ENCODE results near the gene PBX1.

Gene PBX1

GRCh38 chr1:164673584-164674214, 114.7 kb downstream of the PBX1 start:
- peaks cover 13 to 24% of the 10 kb centered on the region in 2 donors for H3K4me1 ChIP-seq (ENCODE audit: control insufficient read depth in 2 of 2, insufficient read depth in 1 of 2, low read depth in 1 of 2, low read length in 2 of 2)
- no peak overlapping the region for H4K91ac ChIP-seq (ENCODE audit: low read depth, low read length, poor library complexity)
- H2BK15ac ChIP-seq (ENCODE audit: low read length) = no peak overlapping the region
- H3K79me1 ChIP-seq (ENCODE audit: low read depth, low read length) = no peaks in the 10 kb centered on the region
- H2BK5ac ChIP-seq (ENCODE audit: low read length) = no peak overlapping the region
- no peak overlapping the region for H2BK120ac ChIP-seq (ENCODE audit: low read depth, low read length)
- H3K36me3 ChIP-seq (replicated peaks in 1 of 2; ENCODE audit: control insufficient read depth in 2 of 2, insufficient read depth in 2 of 2, low read length in 2 of 2) = peaks cover 2 to 4% of the 10 kb centered on the region in 2 donors
- no peak overlapping the region for H3K4ac ChIP-seq (ENCODE audit: low read length)
- no peak overlapping the region for H4K8ac ChIP-seq (ENCODE audit: low read depth, low read length)
- no peak overlapping the region for H3K27ac ChIP-seq (replicated peaks; ENCODE audit: low read length)
- H3K18ac ChIP-seq (ENCODE audit: low read length) = no peak overlapping the region
- H3K9me3 ChIP-seq (replicated peaks in 1 of 2; ENCODE audit: control insufficient read depth in 2 of 2, insufficient read depth in 1 of 2, low read depth in 1 of 2, low read length in 2 of 2) = no peaks in the 10 kb centered on the region
- H3K14ac ChIP-seq (ENCODE audit: low read length) = no peak overlapping the region
- no peak overlapping the region for H2AFZ ChIP-seq (ENCODE audit: low read length)
- no peak for DNase-seq (ENCODE audit: low spot score)
- H2BK12ac ChIP-seq (ENCODE audit: low read length) = no peak overlapping the region
- no peak overlapping the region for H3K4me2 ChIP-seq (ENCODE audit: insufficient read depth, low read length, poor library complexity, severe bottlenecking)
- H3K27me3 ChIP-seq (ENCODE audit: control insufficient read depth in 3 of 3, insufficient read depth in 3 of 3, low read depth in 1 of 3, low read length in 3 of 3) = no peaks in the 10 kb centered on the region
- H3K23ac ChIP-seq (ENCODE audit: low read depth, low read length, poor library complexity) = no peak overlapping the region
- H3K4me3 ChIP-seq (ENCODE audit: low read length in 2 of 2) = no peak overlapping the region
- H3K9ac ChIP-seq (ENCODE audit: low read depth, low read length, poor library complexity) = no peak overlapping the region
- no CpG with 5 or more reads among the region's 14 CpGs for WGBS, 2 donors (ENCODE audit: extremely low coverage in 2 of 2, insufficient read length in 2 of 2, insufficient replicate concordance in 1 of 2)
- no peak overlapping the region for H2AK5ac ChIP-seq (ENCODE audit: low read depth, low read length)

- Histone ChIP-seq H2AFZ (ENCODE audit: low read length) (no peak overlapping the region), H3K14ac (ENCODE audit: low read length) (no peak overlapping the region), H3K18ac (ENCODE audit: low read length) (no peak overlapping the region), H4K91ac (ENCODE audit: low read depth, low read length, poor library complexity) (no peak overlapping the region), H3K27ac (replicated peaks; ENCODE audit: low read length) (no peak overlapping the region), H3K4me2 (ENCODE audit: insufficient read depth, low read length, poor library complexity, severe bottlenecking) (no peak overlapping the region), H3K36me3 (replicated peaks in 1 of 2; ENCODE audit: control insufficient read depth in 2 of 2, insufficient read depth in 2 of 2, low read length in 2 of 2) (peaks cover 4 to 14% of the 10 kb centered on the region in 2 donors), H4K8ac (ENCODE audit: low read depth, low read length) (no peak overlapping the region), H2AK5ac (ENCODE audit: low read depth, low read length) (no peak overlapping the region), H3K4me1 (ENCODE audit: control insufficient read depth in 2 of 2, insufficient read depth in 1 of 2, low read depth in 1 of 2, low read length in 2 of 2) (peaks cover 10 to 21% of the 10 kb centered on the region in 2 donors), H3K27me3 (ENCODE audit: control insufficient read depth in 3 of 3, insufficient read depth in 3 of 3, low read depth in 1 of 3, low read length in 3 of 3) (no peaks in the 10 kb centered on the region), H3K9me3 (replicated peaks in 1 of 2; ENCODE audit: control insufficient read depth in 2 of 2, insufficient read depth in 1 of 2, low read depth in 1 of 2, low read length in 2 of 2) (no peaks in the 10 kb centered on the region), H2BK15ac (ENCODE audit: low read length) (no peak overlapping the region), H2BK120ac (ENCODE audit: low read depth, low read length) (no peak overlapping the region), H2BK12ac (ENCODE audit: low read length) (no peak overlapping the region), H2BK5ac (ENCODE audit: low read length) (no peak overlapping the region), H3K23ac (ENCODE audit: low read depth, low read length, poor library complexity) (no peak overlapping the region), H3K9ac (ENCODE audit: low read depth, low read length, poor library complexity) (no peak overlapping the region), H3K4me3 (ENCODE audit: low read length in 2 of 2) (no peak overlapping the region), H3K79me1 (ENCODE audit: low read depth, low read length) (no peaks in the 10 kb centered on the region), H3K4ac (ENCODE audit: low read length) (no peak overlapping the region)
- WGBS, 2 donors (ENCODE audit: extremely low coverage in 2 of 2, insufficient read length in 2 of 2, insufficient replicate concordance in 1 of 2) = no CpG with 5 or more reads among the region's 4 CpGs
- no peak for DNase-seq (ENCODE audit: low spot score)
Measured at GRCh38 chr1:164675342-164675904, 116.4 kb downstream of the PBX1 start.

GRCh38 chr1:164678136-164678700, 119.2 kb downstream of the PBX1 start:
- Histone ChIP-seq H2BK15ac (ENCODE audit: low read length) (no peak overlapping the region), H3K18ac (ENCODE audit: low read length) (no peak overlapping the region), H2BK5ac (ENCODE audit: low read length) (no peak overlapping the region), H2BK120ac (ENCODE audit: low read depth, low read length) (no peak overlapping the region), H2AFZ (ENCODE audit: low read length) (no peak overlapping the region), H2BK12ac (ENCODE audit: low read length) (no peak overlapping the region), H3K4me1 (ENCODE audit: control insufficient read depth in 2 of 2, insufficient read depth in 1 of 2, low read depth in 1 of 2, low read length in 2 of 2) (no peaks in the 10 kb centered on the region), H3K27ac (replicated peaks; ENCODE audit: low read length) (no peak overlapping the region), H3K9ac (ENCODE audit: low read depth, low read length, poor library complexity) (no peak overlapping the region), H2AK5ac (ENCODE audit: low read depth, low read length) (no peak overlapping the region), H3K4me3 (ENCODE audit: low read length in 2 of 2) (no peak overlapping the region), H3K36me3 (replicated peaks in 1 of 2; ENCODE audit: control insufficient read depth in 2 of 2, insufficient read depth in 2 of 2, low read length in 2 of 2) (peaks cover 5 to 31% of the 10 kb centered on the region in 2 donors), H3K9me3 (replicated peaks in 1 of 2; ENCODE audit: control insufficient read depth in 2 of 2, insufficient read depth in 1 of 2, low read depth in 1 of 2, low read length in 2 of 2) (no peaks in the 10 kb centered on the region), H3K4me2 (ENCODE audit: insufficient read depth, low read length, poor library complexity, severe bottlenecking) (no peak overlapping the region), H3K79me1 (ENCODE audit: low read depth, low read length) (no peaks in the 10 kb centered on the region), H3K4ac (ENCODE audit: low read length) (no peak overlapping the region), H3K23ac (ENCODE audit: low read depth, low read length, poor library complexity) (no peak overlapping the region), H3K14ac (ENCODE audit: low read length) (no peak overlapping the region), H4K8ac (ENCODE audit: low read depth, low read length) (no peak overlapping the region), H3K27me3 (ENCODE audit: control insufficient read depth in 3 of 3, insufficient read depth in 3 of 3, low read depth in 1 of 3, low read length in 3 of 3) (no peaks in the 10 kb centered on the region), H4K91ac (ENCODE audit: low read depth, low read length, poor library complexity) (no peak overlapping the region)
- DNase-seq (ENCODE audit: low spot score) = no peak
- no CpG with 5 or more reads among the region's 5 CpGs for WGBS, 2 donors (ENCODE audit: extremely low coverage in 2 of 2, insufficient read length in 2 of 2, insufficient replicate concordance in 1 of 2)

DNA sequence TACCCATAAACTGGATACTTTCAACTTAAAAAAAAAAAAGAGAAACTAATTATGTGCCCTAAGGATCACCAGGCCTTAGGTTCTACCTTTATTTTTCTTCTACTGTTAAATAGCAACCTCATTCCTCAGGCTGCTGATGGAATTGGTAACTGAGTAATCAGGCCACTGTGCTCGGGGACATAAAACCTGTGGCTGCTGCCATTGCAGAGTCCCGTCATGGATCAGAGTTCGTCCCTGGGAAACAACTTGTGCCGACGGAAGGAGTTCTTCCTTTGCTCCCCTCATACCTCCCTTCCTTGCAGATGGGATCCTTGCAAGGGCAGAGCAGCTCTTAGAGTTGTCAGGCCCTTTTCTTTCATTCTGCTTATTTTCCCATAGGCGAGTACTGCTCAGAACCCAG, 123.6 kb downstream of the PBX1 start:
- Histone ChIP-seq H3K27me3 (ENCODE audit: control insufficient read depth in 3 of 3, insufficient read depth in 3 of 3, low read depth in 1 of 3, low read length in 3 of 3) (no peaks in the 10 kb centered on the region), H3K14ac (ENCODE audit: low read length) (no peak overlapping the region), H3K23ac (ENCODE audit: low read depth, low read length, poor library complexity) (no peak overlapping the region), H3K9me3 (replicated peaks in 1 of 2; ENCODE audit: control insufficient read depth in 2 of 2, insufficient read depth in 1 of 2, low read depth in 1 of 2, low read length in 2 of 2) (no peaks in the 10 kb centered on the region), H3K36me3 (replicated peaks in 1 of 2; ENCODE audit: control insufficient read depth in 2 of 2, insufficient read depth in 2 of 2, low read length in 2 of 2) (peaks cover 2 to 34% of the 10 kb centered on the region in 2 donors), H2BK5ac (ENCODE audit: low read length) (no peak overlapping the region), H3K4me3 (ENCODE audit: low read length in 2 of 2) (no peak overlapping the region), H2AFZ (ENCODE audit: low read length) (no peak overlapping the region), H3K9ac (ENCODE audit: low read depth, low read length, poor library complexity) (no peak overlapping the region), H3K18ac (ENCODE audit: low read length) (peak overlapping the region; percentile 45), H2AK5ac (ENCODE audit: low read depth, low read length) (no peak overlapping the region), H4K91ac (ENCODE audit: low read depth, low read length, poor library complexity) (no peak overlapping the region), H4K8ac (ENCODE audit: low read depth, low read length) (no peak overlapping the region), H2BK120ac (ENCODE audit: low read depth, low read length) (no peak overlapping the region), H2BK15ac (ENCODE audit: low read length) (no peak overlapping the region), H3K27ac (replicated peaks; ENCODE audit: low read length) (no peak overlapping the region), H2BK12ac (ENCODE audit: low read length) (no peak overlapping the region), H3K4me1 (ENCODE audit: control insufficient read depth in 2 of 2, insufficient read depth in 1 of 2, low read depth in 1 of 2, low read length in 2 of 2) (no peaks in the 10 kb centered on the region), H3K4me2 (ENCODE audit: insufficient read depth, low read length, poor library complexity, severe bottlenecking) (no peak overlapping the region), H3K4ac (ENCODE audit: low read length) (no peak overlapping the region), H3K79me1 (ENCODE audit: low read depth, low read length) (no peaks in the 10 kb centered on the region)
- DNase-seq (ENCODE audit: low spot score) = no peak
- WGBS, 2 donors (ENCODE audit: extremely low coverage in 2 of 2, insufficient read length in 2 of 2, insufficient replicate concordance in 1 of 2) = no CpG with 5 or more reads among the region's 6 CpGs
